Body of pancreas (tissue), 4 donors: ENCODE results near the gene PRR19.

Source experiments
- CTCF ChIP-seq, 7 experiments: fragments of 450-650 bp in 4 of 7; fragments of 200-600 bp in 3 of 7; sonication (generic) in 3 of 7; IDR thresholded peaks; one replicate each; pipeline ENCODE4 v1.5.1; 2016 to 2019; ENCODE audit warnings: antibody characterized with exemption in 7 of 7
- POLR2A ChIP-seq, 3 donors: fragments of 450-650 bp; IDR thresholded peaks; one replicate each; pipeline ENCODE4 v1.6.1; 2016; ENCODE audit warnings: antibody characterized with exemption in 3 of 3, mild to moderate bottlenecking in 2 of 3

GRCh38 chr19:42267644-42268141, 34.2 kb upstream of the PRR19 start:
- TF ChIP-seq CTCF (IDR thresholded peaks at IDR 0.05) (peak in 1 of 7 experiments; percentile 3), POLR2A (IDR thresholded peaks at IDR 0.05) (no peak)
